Adipocyte (in vitro differentiated cells): ENCODE data around the gene PANK4.
"Not testable (repeated sequence)": the region's sequence is repeated elsewhere in the genome, so short reads cannot be mapped to it uniquely, and the experiment has no call there.

Experiments
- DNase-seq: peaks from one replicate; pipeline ENCODE4 v3.0.0-alpha.2; 2015; ENCODE audit warnings: low read depth
- H3K27me3 ChIP-seq: replicated peaks from 2 replicates; pipeline ENCODE4 v1.7.0; 2013; ENCODE audit warnings: mild to moderate bottlenecking, low read length, moderate library complexity; ENCODE audit not compliant: control insufficient read depth, insufficient read depth
- H3K36me3 ChIP-seq: 2 replicates; pipeline ENCODE4 v1.7.0; 2013; ENCODE audit warnings: low read length, mild to moderate bottlenecking, moderate library complexity; ENCODE audit not compliant: control insufficient read depth, insufficient read depth, severe bottlenecking
- H3K4me1 ChIP-seq: 2 replicates; pipeline ENCODE4 v1.7.0; 2013; ENCODE audit warnings: mild to moderate bottlenecking, low read length, moderate library complexity; ENCODE audit not compliant: control insufficient read depth, insufficient read depth
- H3K4me3 ChIP-seq: 2 replicates; pipeline ENCODE4 v1.7.0; 2013; ENCODE audit warnings: mild to moderate bottlenecking, low read length, moderate library complexity
- H3K9ac ChIP-seq: 2 replicates; pipeline ENCODE4 v1.7.0; 2013; ENCODE audit warnings: mild to moderate bottlenecking, low read length, moderate library complexity
- H3K9me3 ChIP-seq: 2 replicates; pipeline ENCODE4 v1.7.0; 2013; ENCODE audit warnings: mild to moderate bottlenecking, low read length, moderate library complexity; ENCODE audit not compliant: control insufficient read depth

Gene PANK4

DNA sequence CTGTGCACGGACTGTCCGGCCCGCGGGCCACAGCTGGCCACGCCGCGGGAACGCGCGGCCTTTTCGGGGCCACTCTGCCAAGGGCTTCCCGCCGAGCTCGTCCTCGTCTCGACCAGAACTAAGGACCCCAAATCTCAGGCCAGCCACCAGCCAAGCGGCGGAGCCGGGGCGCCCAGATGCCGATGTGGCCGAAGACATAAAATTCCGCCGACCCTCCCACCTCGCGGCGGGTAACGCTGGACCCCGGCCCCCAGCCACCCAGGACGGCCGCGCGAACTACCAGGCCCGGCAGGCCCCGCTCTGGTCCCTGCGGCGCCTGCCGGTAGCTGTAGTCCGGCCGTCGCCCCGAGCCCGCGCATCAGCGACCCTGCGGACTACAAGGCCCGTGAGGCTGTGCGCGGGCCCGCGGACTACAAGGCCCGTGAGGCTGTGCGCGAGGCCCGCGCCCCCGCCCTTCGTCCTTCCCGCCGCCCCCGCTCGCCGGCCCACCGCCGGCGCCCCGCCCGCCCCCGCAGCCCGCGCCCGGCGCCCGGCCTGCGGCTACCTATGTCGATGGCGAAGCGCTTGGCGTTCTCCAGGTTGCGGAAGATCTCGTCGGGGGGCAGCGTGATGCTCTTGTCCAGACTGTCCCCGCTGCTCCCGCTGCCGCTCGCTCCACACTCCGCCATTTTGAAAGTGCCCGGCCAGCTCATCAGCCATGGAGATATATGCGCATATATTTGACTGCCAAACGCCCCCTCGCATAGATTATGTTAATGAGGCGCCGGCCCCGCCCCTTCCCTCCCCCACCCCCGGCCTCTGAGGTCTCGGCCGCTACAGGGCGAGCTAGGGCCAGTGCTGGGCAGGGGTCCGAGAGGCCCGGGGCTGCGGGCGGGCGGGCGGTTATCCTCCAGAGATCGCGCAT lies at the start of gene PANK4:
Gene PANK4 (minus strand): TSS at position 677 of the 904 bp plus-strand sequence. CDS start 9 bp downstream, at position 668.
- peak within 1 kb of the TSS; percentile 95 for H3K4me3 ChIP-seq
- peaks cover 11% of the 10 kb centered on the region for H3K27me3 ChIP-seq
- H3K9ac ChIP-seq = peak within 1 kb of the TSS; percentile 94
- peak; percentile 98 for DNase-seq
- H3K36me3 ChIP-seq = peaks cover 4% of the 10 kb centered on the region
- no peaks in the 10 kb centered on the region for H3K9me3 ChIP-seq
- H3K4me1 ChIP-seq = peaks cover 27% of the 10 kb centered on the region

DNA sequence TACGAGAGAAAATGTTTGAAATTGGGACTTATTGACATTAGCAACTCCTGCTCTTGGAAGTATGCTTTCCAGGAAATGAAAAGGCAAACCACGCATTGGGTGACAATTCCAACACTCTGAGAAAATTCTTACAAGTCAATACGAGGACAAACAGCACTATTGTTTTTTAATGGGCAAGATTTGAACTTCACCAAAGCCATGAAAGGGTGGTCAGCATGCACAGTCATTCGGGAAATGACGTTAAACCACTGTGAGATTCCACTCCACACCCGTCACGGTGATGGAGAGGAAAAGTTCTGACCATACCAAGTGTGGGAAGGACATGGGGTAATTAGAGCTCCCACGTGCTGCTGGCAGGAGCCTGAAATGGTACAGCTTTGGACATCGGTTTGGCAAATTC lies 48.0 kb upstream of the PANK4 start:
- Histone ChIP-seq H3K4me1 (no peaks in the 10 kb centered on the region), H3K9ac (no peak overlapping the region), H3K36me3 (no peaks in the 10 kb centered on the region), H3K27me3 (peaks cover 22% of the 10 kb centered on the region), H3K9me3 (peaks cover 13% of the 10 kb centered on the region), H3K4me3 (no peak overlapping the region)
- DNase-seq = no peak

DNA sequence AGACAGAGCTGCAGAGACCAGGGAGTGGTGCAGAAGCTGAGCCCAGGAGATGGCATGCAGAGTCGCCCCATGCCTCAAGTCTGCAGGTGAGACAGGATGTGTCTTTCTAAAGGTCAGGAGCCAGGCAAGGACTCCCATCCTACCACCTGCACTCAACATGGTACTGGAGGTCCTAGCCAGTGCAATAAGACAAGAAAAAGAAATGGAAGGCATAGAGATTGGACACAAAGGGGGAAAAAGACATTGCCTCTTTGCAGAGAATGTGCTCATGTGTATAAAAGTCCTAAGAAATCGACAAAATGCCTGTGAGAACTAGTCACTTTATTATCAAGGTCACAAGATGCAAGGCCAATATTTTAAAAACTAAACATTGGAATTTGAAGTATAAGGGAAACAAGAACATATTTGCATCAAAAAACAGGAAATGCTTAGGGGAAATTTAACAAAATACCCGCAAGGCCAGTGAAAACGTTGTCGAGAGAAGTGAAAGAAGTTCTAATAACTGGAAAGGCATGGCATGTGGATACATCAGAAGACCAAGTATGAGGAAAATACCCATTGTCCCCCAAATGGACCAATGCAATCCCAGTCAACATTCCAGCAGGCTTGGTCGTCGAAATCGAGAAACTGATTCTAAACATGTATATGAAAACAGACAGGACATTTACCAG lies 47.0 kb upstream of the PANK4 start:
- H3K9me3 ChIP-seq = peaks cover 13% of the 10 kb centered on the region
- no peaks in the 10 kb centered on the region for H3K4me1 ChIP-seq
- H3K4me3 ChIP-seq = no peak overlapping the region
- H3K9ac ChIP-seq = no peak overlapping the region
- DNase-seq = no peak
- H3K27me3 ChIP-seq = peaks cover 22% of the 10 kb centered on the region
- H3K36me3 ChIP-seq = no peaks in the 10 kb centered on the region

DNA sequence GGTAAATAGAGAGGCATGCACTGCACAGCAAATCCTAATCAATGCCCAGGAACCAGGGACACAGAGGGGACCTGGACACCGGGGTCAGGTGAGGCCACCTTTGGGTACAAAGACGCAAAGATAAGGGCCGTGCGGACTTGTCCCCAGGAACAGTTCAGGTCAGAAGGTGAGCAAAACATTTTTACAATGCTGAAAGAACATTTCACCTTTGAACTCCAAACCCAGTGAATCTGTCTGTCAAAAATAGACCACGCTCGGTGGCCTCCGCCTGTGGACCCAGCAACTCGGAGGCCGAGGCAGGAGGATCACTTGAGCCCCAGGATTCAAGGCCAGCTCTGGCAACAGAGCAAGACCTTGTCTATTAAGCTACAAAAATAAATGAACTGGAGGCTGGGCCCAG lies 45.0 kb upstream of the PANK4 start:
- DNase-seq = no peak
- Histone ChIP-seq H3K27me3 (peaks cover 28% of the 10 kb centered on the region), H3K9ac (no peak overlapping the region)

DNA sequence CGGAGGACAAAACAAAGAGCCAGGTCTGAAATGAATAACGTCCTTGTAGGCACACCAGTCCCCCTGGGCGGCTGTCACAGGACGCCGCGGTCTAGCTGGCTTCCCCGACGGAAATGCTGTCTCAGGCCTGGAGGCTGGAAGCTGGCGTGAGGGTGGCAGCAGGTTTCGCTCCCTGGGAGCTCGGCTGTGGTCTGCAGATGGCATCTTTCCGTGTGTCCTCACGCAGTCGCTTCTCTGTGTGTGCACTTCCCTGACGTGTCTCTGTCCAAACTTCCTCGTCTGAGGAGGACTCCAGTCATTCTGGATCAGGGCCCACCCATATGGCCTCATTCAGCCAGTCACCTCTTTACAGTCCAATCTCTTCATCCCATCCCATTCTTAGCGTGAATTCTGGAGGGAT lies 43.9 kb upstream of the PANK4 start:
- Histone ChIP-seq H3K4me3 (no peak overlapping the region), H3K9me3 (peaks cover 13% of the 10 kb centered on the region), H3K36me3 (no peaks in the 10 kb centered on the region), H3K9ac (no peak overlapping the region), H3K27me3 (peaks cover 28% of the 10 kb centered on the region), H3K4me1 (no peaks in the 10 kb centered on the region)
- no peak for DNase-seq

More for the DNA sequence above, 45.0 kb upstream of the PANK4 start:
- Histone ChIP-seq H3K4me1 (no peaks in the 10 kb centered on the region), H3K4me3 (no peak overlapping the region), H3K36me3 (no peaks in the 10 kb centered on the region), H3K9me3 (peaks cover 13% of the 10 kb centered on the region)

DNA sequence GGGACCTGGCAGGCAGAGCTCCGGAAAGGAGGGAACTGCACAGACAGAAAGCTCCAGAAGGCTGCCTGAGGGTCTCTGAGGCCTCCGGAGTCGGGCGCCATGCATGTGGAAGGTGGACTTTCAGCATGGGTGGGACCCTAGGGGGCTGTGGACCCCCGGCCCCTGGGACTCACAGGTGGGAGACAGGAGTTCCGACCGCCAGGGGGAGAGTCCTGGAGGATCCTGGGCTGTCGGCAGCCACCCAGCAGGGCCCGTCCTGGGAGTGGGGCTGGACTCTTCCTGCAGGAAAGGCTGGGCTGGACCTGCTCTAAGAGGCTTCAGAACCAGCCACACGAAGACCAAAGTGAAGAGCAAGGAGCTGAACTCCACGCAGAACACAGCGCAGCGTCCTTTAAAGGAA lies 43.3 kb upstream of the PANK4 start:
- H3K36me3 ChIP-seq, DNase-seq, H3K4me1 ChIP-seq, H3K9ac ChIP-seq, H3K4me3 ChIP-seq: not testable (repeated sequence)
- peaks cover 13% of the 10 kb centered on the region for H3K9me3 ChIP-seq
- H3K27me3 ChIP-seq = peaks cover 32% of the 10 kb centered on the region

DNA sequence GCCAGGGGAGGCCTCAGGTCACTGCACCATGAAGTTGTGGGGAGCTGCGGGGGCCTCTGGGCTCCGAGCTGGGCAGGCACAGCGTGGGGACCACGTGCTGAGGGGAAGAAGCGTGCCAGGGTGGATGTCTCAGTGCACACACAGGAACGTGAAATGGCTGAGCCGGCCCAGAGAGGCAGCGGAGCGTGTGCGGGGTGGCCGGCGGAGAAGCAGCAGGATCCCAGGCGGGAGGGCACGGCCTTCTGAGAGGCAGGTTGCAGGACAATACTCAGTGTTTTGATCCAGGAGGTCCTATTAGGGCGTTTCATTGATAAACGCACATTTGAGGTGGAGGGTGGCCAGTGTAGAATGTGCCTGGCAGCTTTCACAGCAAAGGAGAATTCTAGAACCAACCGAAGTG lies 42.7 kb upstream of the PANK4 start:
- Histone ChIP-seq H3K4me1 (no peaks in the 10 kb centered on the region), H3K4me3 (no peak overlapping the region), H3K36me3 (no peaks in the 10 kb centered on the region), H3K9me3 (peaks cover 13% of the 10 kb centered on the region), H3K27me3 (peaks cover 31% of the 10 kb centered on the region), H3K9ac (no peak overlapping the region)
- DNase-seq = no peak

DNA sequence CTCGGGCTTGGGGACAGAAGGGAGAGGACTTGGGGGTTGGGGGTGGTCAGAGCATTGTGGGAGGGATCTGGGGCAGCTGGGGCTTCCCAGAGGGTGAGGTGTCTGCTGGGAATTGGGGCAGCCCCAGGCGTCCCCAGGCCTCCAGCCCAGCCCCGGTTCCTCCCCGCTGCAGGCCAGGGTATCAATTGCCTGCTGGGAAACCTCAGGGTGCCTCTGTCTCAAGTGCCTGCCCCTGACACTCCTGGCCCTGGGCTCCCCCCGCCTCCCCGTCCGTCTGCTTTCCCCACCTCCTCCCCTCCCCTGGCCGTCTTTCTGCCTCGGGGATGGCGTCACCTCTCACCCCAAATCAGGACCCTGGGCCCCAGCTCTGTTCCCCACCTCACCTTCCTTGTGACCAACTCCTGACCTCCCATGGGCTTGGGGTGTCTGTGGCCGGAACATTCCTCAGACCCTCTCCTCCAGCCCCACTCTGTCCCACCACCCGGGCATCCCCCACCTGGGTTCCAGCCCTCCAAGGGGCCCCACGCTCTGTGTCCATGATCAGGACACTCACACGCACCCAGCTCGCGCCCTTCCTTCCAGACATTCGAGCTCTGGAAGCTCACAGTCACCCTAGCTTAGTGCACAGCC lies 41.9 kb upstream of the PANK4 start:
- H3K9me3 ChIP-seq, H3K9ac ChIP-seq, H3K36me3 ChIP-seq, DNase-seq, H3K4me1 ChIP-seq, H3K4me3 ChIP-seq: not testable (repeated sequence)
- H3K27me3 ChIP-seq = peaks cover 24% of the 10 kb centered on the region

DNA sequence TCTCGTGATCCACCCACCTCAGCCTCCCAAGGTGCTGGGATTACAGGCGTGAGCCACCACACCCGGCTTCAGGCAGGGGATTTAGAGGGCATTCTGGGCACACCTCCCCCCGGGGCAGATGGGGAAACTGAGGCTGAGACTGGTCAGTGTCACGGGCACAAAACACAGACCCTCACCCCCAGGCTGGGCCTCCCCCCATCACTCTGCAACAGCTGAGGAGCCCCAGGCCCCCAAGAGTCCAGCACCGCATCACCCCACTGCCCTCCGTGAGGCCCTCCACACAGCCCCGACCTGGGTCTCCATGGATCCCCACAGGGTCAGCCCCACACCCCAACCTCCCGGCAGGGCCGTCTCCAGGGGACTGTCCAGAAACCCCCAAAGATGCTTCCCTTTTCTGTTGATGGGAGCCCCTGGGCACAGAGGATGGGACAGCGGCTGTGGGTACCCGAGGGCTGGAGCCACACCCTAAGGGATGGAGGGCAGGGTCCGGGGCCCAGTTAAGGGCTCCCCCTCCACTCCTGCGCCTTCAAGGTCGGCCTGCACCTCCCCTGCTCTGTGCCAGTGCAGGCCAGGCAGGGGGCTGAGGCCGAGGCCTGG lies 40.8 kb upstream of the PANK4 start:
- Histone ChIP-seq H3K36me3 (no peaks in the 10 kb centered on the region), H3K4me3 (no peak overlapping the region), H3K27me3 (peaks cover 24% of the 10 kb centered on the region), H3K4me1 (no peaks in the 10 kb centered on the region), H3K9ac (no peak overlapping the region), H3K9me3 (no peaks in the 10 kb centered on the region)
- DNase-seq = no peak

DNA sequence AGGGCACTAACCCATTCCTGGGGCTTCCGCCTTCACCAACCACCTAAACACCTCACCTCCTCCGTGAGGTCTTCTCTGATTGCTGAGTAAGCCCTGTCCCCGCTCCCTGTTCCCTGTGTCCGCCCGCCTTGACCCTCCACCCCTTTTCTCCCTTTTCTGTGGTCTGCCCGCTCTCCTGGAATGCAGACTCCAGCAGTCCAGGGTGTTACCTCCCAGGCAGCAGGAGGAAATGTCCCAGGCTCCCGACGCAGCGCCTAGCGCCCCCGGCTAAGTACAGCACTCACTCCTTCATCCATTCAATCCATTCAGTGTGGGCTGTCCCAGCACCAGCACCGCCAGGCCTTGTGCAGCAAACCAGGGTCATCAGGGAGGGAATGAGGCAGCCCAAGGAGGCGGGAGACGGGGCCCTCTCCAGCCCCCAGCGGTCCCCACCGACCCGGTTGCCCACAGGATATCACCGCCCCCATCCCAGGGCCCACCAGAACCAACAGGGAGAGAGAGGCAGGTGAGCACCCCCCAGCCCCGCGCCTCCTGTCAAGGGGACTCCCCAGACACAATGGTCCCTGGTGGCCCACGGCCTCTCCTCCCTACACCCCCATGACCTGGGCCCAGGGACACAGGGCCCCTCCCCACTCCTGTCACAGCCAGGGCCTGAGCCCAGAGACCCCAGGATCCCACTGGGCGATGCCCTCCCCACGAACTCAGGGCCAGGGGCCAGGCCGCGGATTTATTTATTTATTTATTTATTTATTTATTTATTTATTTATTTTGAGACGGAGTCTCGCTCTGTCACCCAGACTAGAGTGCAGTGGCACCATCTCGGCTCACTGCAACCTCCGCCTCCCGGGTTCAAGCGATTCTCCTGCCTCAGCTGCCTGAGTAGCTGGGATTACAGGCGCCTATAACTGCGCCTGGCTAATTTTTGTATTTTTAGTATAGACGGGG lies 40.0 kb upstream of the PANK4 start:
- H3K9ac ChIP-seq = no peak overlapping the region
- H3K27me3 ChIP-seq = peaks cover 23% of the 10 kb centered on the region
- no peaks in the 10 kb centered on the region for H3K36me3 ChIP-seq
- DNase-seq = no peak
- no peaks in the 10 kb centered on the region for H3K4me1 ChIP-seq
- no peak overlapping the region for H3K4me3 ChIP-seq
- no peaks in the 10 kb centered on the region for H3K9me3 ChIP-seq
